NCI-H1048 (cell line): ENCODE measurements around the gene EPB41L2.

Experiments used
- DNase-seq: peaks from one replicate; lab custom pipeline; 2025; lab: John Stamatoyannopoulos, UW

EPB41L2 gene

DNA sequence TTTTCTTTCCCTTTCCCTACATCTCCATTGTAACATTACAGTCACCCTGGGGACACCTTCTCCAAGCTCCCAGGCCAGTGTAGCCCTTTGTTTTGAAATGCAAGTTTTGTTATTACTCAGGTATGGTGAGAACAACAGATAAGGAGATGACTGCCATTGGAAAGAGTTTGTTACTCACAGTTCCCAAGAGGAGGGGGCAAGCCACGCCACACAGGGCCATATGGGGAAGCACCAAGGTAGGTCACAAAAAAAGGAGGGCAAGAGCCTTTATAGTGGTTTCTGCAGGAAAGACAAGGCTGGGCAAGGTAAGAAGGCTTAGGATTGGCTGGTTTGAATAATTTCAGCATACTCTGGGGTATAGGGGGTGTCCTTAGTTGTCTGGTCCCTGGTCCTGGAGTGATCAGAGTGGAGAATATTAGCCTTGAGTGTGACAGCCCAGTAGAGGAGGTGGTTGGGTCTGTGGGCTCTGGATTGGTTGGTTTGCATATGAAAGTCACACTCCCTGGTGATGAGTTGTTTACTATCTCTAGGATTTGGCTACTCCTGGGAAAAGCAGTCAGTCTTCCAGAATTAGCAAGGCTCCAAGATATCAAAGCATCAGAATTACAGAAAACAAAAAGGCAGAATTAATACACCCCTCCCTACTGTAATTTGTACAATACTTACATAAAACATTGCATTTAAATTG lies 268.9 kb downstream of the EPB41L2 start:
- DNase-seq, result no peak
